GM06990 (cell line): ENCODE results near the gene GSS.

Source experiments
- DNase-seq: peaks from one replicate; pipeline ENCODE4 v3.0.0-alpha.2; 2011; ENCODE audit not compliant: insufficient read length; ENCODE audit errors: extremely low read depth
- H3K27me3 ChIP-seq: replicated peaks from 2 replicates; pipeline ENCODE4 v1.6.0; 2011; ENCODE audit warnings: low read length; ENCODE audit not compliant: control insufficient read depth, insufficient read depth
- H3K36me3 ChIP-seq: 2 replicates; pipeline ENCODE4 v1.5.1; 2011; ENCODE audit warnings: low read length; ENCODE audit not compliant: control insufficient read depth, insufficient read depth
- H3K4me3 ChIP-seq: replicated peaks from 2 replicates; pipeline ENCODE4 v1.5.1; 2011; ENCODE audit warnings: low read depth, mild to moderate bottlenecking, control low read depth, low read length
- TF ChIP-seq, protein P1 (sequence below): IDR thresholded peaks from 2 replicates; pipeline ENCODE4 v1.5.1; 2011; ENCODE audit warnings: low read length, control low read depth, mild to moderate bottlenecking, inconsistent platforms; ENCODE audit not compliant: insufficient read depth, poor library complexity, severe bottlenecking

The GSS gene

DNA sequence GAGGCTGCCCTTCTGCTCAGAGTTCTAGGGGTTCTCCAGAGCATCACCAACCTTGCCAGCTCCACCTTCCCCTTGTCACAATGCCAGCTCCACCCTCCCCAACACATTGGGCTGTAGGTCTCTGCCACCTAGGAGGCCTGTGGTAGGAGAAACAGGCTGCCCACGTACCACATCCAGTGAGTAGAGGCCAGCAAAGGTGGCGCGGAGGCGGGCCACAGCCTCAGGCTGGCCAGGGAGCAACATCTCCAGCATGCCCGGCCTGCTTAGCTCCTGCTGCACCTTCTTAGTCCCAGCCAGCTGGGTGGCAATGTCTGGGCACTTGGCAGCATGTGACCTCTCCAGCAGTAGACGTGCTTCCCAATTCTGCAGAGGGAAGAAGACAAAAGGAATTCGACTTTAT, 23.8 kb downstream of the GSS start:
- Histone ChIP-seq H3K27me3 (no peaks in the 10 kb centered on the region), H3K36me3 (peaks cover 18% of the 10 kb centered on the region), H3K4me3 (no peak overlapping the region)
- DNase-seq, result no peak
- TF ChIP-seq, protein P1, sequence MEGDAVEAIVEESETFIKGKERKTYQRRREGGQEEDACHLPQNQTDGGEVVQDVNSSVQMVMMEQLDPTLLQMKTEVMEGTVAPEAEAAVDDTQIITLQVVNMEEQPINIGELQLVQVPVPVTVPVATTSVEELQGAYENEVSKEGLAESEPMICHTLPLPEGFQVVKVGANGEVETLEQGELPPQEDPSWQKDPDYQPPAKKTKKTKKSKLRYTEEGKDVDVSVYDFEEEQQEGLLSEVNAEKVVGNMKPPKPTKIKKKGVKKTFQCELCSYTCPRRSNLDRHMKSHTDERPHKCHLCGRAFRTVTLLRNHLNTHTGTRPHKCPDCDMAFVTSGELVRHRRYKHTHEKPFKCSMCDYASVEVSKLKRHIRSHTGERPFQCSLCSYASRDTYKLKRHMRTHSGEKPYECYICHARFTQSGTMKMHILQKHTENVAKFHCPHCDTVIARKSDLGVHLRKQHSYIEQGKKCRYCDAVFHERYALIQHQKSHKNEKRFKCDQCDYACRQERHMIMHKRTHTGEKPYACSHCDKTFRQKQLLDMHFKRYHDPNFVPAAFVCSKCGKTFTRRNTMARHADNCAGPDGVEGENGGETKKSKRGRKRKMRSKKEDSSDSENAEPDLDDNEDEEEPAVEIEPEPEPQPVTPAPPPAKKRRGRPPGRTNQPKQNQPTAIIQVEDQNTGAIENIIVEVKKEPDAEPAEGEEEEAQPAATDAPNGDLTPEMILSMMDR, result no peak

DNA sequence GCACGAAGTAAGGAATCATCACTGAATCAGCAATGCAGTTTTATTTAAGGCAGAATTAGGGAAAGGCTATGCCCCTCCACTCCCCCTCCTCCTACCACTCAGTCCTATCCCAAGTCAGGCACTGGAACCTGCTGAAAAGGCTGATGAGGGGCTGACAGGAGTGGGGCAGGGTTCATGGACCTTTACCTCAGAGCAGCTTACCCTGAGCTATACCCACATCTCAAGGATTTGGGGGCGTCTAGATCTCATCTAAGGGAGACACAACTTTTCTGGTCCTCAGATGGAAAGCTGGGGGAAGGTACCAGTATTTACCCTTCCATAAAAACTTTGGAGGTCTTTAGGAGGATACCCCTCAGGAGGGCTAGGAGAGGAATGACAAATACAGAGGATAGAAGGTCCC, 27.2 kb downstream of the GSS start:
- peaks cover 15% of the 10 kb centered on the region for H3K36me3 ChIP-seq
- H3K27me3 ChIP-seq, result no peaks in the 10 kb centered on the region
- no peak overlapping the region for H3K4me3 ChIP-seq
- TF ChIP-seq, protein P1, result no peak
- no peak for DNase-seq

DNA sequence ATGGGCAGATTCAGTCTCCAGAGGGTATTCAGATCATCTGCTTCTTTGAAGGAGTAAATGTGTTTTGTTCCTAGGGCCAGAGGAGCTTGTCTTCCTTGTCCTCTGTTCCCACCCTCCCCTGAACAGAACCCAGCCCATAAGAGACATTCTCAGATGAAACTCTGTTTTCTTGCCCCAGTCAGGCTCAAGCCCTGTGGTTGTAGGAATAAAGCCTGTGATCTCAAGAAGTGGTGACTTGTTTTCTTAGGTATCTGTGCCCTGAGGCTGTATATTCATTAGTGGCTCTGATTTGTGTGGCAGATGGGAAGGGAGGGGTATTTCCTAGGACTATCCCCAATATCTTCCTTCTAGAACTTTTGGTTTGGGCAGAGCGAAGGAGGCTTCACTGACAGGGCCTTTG, 27.9 kb downstream of the GSS start:
- no peak overlapping the region for H3K4me3 ChIP-seq
- peaks cover 15% of the 10 kb centered on the region for H3K36me3 ChIP-seq
- no peaks in the 10 kb centered on the region for H3K27me3 ChIP-seq
- TF ChIP-seq, protein P1, result no peak
- no peak for DNase-seq

DNA sequence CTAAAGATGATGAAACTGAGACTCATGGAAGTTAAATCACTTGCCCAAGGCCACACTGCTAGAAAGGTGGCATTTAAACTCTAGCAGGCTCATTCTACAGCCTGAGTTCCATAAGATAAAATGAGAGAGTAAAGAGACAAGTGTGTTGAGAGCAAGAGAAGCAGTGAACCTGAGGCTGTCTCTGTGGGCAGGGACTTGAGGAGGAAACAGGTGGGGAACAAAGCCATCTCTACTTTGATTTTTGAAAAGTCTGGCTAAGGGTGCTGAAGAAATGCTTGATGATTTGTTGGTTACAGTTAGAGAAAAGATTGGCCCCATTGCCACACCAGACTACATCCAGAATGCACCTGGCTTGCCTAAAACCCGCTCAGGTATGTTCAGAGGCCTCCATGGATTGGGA, 29.0 kb downstream of the GSS start:
- Histone ChIP-seq H3K36me3 (peaks cover 14% of the 10 kb centered on the region), H3K4me3 (no peak overlapping the region), H3K27me3 (no peaks in the 10 kb centered on the region)
- TF ChIP-seq, protein P1, result no peak
- no peak for DNase-seq

DNA sequence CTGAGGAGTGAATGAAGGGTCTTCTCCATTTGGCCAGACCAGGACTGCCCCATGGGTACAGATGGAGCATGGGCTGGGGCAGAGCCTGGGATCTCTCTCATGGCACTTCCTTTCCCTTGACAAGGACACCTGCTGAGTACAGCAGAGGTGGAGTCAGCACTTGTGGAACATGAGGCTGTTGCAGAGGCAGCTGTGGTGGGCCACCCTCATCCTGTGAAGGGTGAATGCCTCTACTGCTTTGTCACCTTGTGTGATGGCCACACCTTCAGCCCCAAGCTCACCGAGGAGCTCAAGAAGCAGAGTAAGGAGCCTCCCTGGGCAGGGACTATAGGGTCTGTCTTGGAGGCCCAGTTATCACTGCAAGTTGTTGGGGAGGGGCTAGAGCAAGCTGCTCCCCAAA, 29.6 kb downstream of the GSS start:
- TF ChIP-seq, protein P1, result no peak
- H3K36me3 ChIP-seq, result peaks cover 11% of the 10 kb centered on the region
- no peak overlapping the region for H3K4me3 ChIP-seq
- H3K27me3 ChIP-seq, result no peaks in the 10 kb centered on the region
- DNase-seq, result no peak

DNA sequence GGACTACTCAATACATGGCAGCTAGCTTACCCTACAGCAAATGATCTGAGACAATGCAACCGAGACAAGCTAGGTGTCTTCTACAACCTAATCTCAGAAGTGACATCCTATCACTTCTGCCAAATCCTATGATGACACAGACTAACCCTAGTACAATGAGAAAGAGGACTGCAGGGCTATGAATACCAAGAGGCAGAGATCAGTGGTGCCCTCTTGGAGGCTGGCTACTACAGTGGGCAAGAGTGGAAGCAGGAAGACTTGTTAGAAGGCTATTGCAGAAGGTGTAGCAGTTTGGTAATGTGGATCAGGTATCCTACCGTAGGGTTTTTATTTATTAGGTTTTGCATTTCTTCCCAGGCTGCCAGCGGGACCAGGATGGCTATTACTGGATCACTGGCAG, 30.3 kb downstream of the GSS start:
- DNase-seq, result no peak
- H3K4me3 ChIP-seq, result no peak overlapping the region
- TF ChIP-seq, protein P1, result no peak
- H3K36me3 ChIP-seq, result peaks cover 11% of the 10 kb centered on the region
- no peaks in the 10 kb centered on the region for H3K27me3 ChIP-seq
